Endothelial cell of umbilical vein (primary cell): Measurements from ENCODE around the gene SELENOO. TPM values are rescaled to one million over a fixed set of nuclear protein-coding genes. Genes with fewer than 3 reads are reported as not detected.

ENCODE experiments used
- BruUV-seq: library from RNA; stranded (reverse); fragments of 400-500 nt; replicated peaks from 2 replicates; lab custom pipeline; 2021; lab: Mats Ljungman, UMichigan
- CTCF ChIA-PET: fragments of 300-600, 350-600 bp; sonication (Branson Sonifier 250); formaldehyde crosslinking; loops from one replicate; lab custom pipeline; 2021; ENCODE audit warnings: antibody characterized with exemption, inconsistent platforms; lab: Charles Lee
- POLR2A ChIA-PET: fragments of 300-600, 350-600 bp; sonication (Branson Sonifier 250); formaldehyde crosslinking; loops from one replicate; lab custom pipeline; 2021; ENCODE audit warnings: antibody characterized with exemption, inconsistent platforms; lab: Charles Lee
- DNase-seq: peaks from one replicate; pipeline ENCODE4 v3.0.0-alpha.2; 2011; ENCODE audit warnings: low read depth, low spot score
- FAIRE-seq: peaks from 2 replicates; lab custom pipeline; 2011; peaks lifted over from hg19 to GRCh38; lab: Jason Lieb, UNC
- H2AFZ ChIP-seq: 2 replicates; pipeline ENCODE4 v1.6.0; 2012; ENCODE audit warnings: low read depth, low read length, control low read depth, inconsistent platforms
- H3K27ac ChIP-seq: 2 replicates; pipeline ENCODE4 v1.5.1; 2011; ENCODE audit warnings: low read depth, mild to moderate bottlenecking, control low read depth, low read length, moderate library complexity; ENCODE audit not compliant: insufficient read depth
- H3K27me3 ChIP-seq, 2 experiments: 2 replicates each; pipeline versions ENCODE4 v1.6.0 to v1.6.1; 2011; ENCODE audit warnings: low read length in 2 of 2, mixed read lengths in 1 of 2; ENCODE audit not compliant: control insufficient read depth in 2 of 2, insufficient read depth in 2 of 2
- H3K36me3 ChIP-seq, 2 experiments: 2 replicates in 1 of 2; 3 replicates in 1 of 2; pipeline ENCODE4 v1.5.1; 2011; ENCODE audit warnings: low read length in 2 of 2, mild to moderate bottlenecking in 1 of 2, moderate library complexity in 1 of 2; ENCODE audit not compliant: control insufficient read depth in 2 of 2, insufficient read depth in 2 of 2; ENCODE audit errors: extremely low read depth in 1 of 2
- H3K4me1 ChIP-seq: 3 replicates; pipeline ENCODE4 v1.5.1; 2011; ENCODE audit warnings: mild to moderate bottlenecking, low read length; ENCODE audit not compliant: control insufficient read depth, insufficient read depth; ENCODE audit errors: extremely low read depth
- H3K4me2 ChIP-seq: 2 replicates; pipeline ENCODE4 v1.6.1; 2011; ENCODE audit warnings: low read length, control low read depth, mixed read lengths; ENCODE audit not compliant: insufficient read depth
- H3K4me3 ChIP-seq, 3 experiments: fragments of 200-600 bp in 1 of 3; sonication (generic), shearing (Covaris generic) in 1 of 3; replicated peaks in 1 of 3; 2 replicates each; pipeline ENCODE4 v1.5.1; 2011 to 2016; ENCODE audit warnings: control low read depth in 3 of 3, low read length in 3 of 3, mild to moderate bottlenecking in 2 of 3, inconsistent platforms in 1 of 3, low read depth in 1 of 3, moderate library complexity in 1 of 3; ENCODE audit not compliant: insufficient read depth in 1 of 3
- H3K79me2 ChIP-seq: 2 replicates; pipeline ENCODE4 v1.6.0; 2012; ENCODE audit warnings: low read length, inconsistent platforms; ENCODE audit not compliant: control insufficient read depth, insufficient read depth
- H3K9ac ChIP-seq: replicated peaks from 2 replicates; pipeline ENCODE3; 2011; ENCODE audit warnings: low read length, control low read depth; ENCODE audit not compliant: insufficient read depth; ENCODE audit errors: extremely low read depth
- H3K9me1 ChIP-seq: replicated peaks from 3 replicates; pipeline ENCODE4 v1.6.0; 2011; ENCODE audit warnings: mild to moderate bottlenecking, low read length; ENCODE audit not compliant: control insufficient read depth, insufficient read depth; ENCODE audit errors: extremely low read depth
- H3K9me3 ChIP-seq: replicated peaks from 2 replicates; pipeline ENCODE4 v1.5.1; 2012; ENCODE audit warnings: low read length, inconsistent platforms; ENCODE audit not compliant: control insufficient read depth, insufficient read depth
- H4K20me1 ChIP-seq: replicated peaks from 2 replicates; pipeline ENCODE3; 2011; ENCODE audit warnings: mild to moderate bottlenecking, low read length; ENCODE audit not compliant: control insufficient read depth, insufficient read depth; ENCODE audit errors: extremely low read depth
- CTCF ChIP-seq, 2 donors: IDR thresholded peaks; 1 replicate in 1 of 2; 2 replicates in 1 of 2; pipeline ENCODE4 v1.5.1; 2011; ENCODE audit warnings: low read length in 2 of 2, mild to moderate bottlenecking in 2 of 2, moderate library complexity in 2 of 2, control low read depth in 1 of 2, inconsistent platforms in 1 of 2, low read depth in 1 of 2; ENCODE audit not compliant: insufficient read depth in 1 of 2; ENCODE audit errors: extremely low read depth in 1 of 2
- EZH2 ChIP-seq: IDR thresholded peaks from 2 replicates; pipeline ENCODE4 v1.6.1; 2012; ENCODE audit warnings: borderline replicate concordance, low read depth, mild to moderate bottlenecking, moderate library complexity, low read length, inconsistent platforms; ENCODE audit not compliant: severe bottlenecking
- FOS ChIP-seq: IDR thresholded peaks from 2 replicates; pipeline ENCODE4 v1.6.1; 2011; ENCODE audit warnings: mild to moderate bottlenecking, low read length, moderate library complexity, borderline replicate concordance; ENCODE audit not compliant: insufficient read depth
- GATA2 ChIP-seq: IDR thresholded peaks from 2 replicates; pipeline ENCODE4 v1.7.0; 2011; ENCODE audit warnings: low read depth, mild to moderate bottlenecking, moderate library complexity, mixed read lengths, low read length; ENCODE audit not compliant: insufficient read length, insufficient read depth
- JUN ChIP-seq: IDR thresholded peaks from 2 replicates; pipeline ENCODE4 v1.6.1; 2011; ENCODE audit warnings: borderline replicate concordance, low read depth; ENCODE audit not compliant: insufficient read length, insufficient read depth
- MAX ChIP-seq: IDR thresholded peaks from 2 replicates; pipeline ENCODE4 v1.6.1; 2011; ENCODE audit not compliant: insufficient read depth, insufficient read length
- MYC ChIP-seq: IDR thresholded peaks from one replicate; pipeline ENCODE4 v1.6.1; 2011; ENCODE audit warnings: mild to moderate bottlenecking, low read depth, low read length
- POLR2A ChIP-seq: IDR thresholded peaks from 2 replicates; pipeline ENCODE4 v1.6.1; 2012; ENCODE audit warnings: low read depth, mild to moderate bottlenecking, control low read depth, low read length
- POLR2AphosphoS5 ChIP-seq: IDR thresholded peaks from 2 replicates; pipeline ENCODE4 v1.6.1; 2012; ENCODE audit warnings: low read depth, mild to moderate bottlenecking, control low read depth, low read length, moderate library complexity; ENCODE audit not compliant: insufficient read depth
- dilution Hi-C: fragments of 300-500 bp; cut with MboI; formaldehyde crosslinking; loops from one replicate; pipeline ENCODE4 v1.15.0; 2019; ENCODE audit warnings: low sequenced_read_pairs; ENCODE audit not compliant: extremely low pct_ligation_motif_present
- intact Hi-C: fragments of 100-400 bp; cut with micrococcal nuclease; formaldehyde crosslinking; loops from one replicate; pipeline ENCODE4 v1.10.0; 2022
- polyA plus RNA-seq, 4 experiments: library from polyadenylated mRNA; depleted of rRNA in 3 of 4; stranded (reverse) in 3 of 4; unstranded in 1 of 4; fragments of >200 nt; gene quantifications; 2 replicates each; pipeline versions ENCODE4 v1.2.1 to v1.2.3, GENCODE V29; 2011 to 2012; ENCODE audit warnings: missing spikeins in 1 of 4
- total RNA-seq: library from RNA; stranded (reverse); gene quantifications from 2 replicates; pipeline ENCODE4 v1.2.3, GENCODE V29; 2021

SELENOO gene
- total and polyA plus RNA-seq, 2 donors (not counting 3 experiments of a cell fraction or from before 2014, with no cell fraction given), result 24.1 to 37.5 TPM

DNA sequence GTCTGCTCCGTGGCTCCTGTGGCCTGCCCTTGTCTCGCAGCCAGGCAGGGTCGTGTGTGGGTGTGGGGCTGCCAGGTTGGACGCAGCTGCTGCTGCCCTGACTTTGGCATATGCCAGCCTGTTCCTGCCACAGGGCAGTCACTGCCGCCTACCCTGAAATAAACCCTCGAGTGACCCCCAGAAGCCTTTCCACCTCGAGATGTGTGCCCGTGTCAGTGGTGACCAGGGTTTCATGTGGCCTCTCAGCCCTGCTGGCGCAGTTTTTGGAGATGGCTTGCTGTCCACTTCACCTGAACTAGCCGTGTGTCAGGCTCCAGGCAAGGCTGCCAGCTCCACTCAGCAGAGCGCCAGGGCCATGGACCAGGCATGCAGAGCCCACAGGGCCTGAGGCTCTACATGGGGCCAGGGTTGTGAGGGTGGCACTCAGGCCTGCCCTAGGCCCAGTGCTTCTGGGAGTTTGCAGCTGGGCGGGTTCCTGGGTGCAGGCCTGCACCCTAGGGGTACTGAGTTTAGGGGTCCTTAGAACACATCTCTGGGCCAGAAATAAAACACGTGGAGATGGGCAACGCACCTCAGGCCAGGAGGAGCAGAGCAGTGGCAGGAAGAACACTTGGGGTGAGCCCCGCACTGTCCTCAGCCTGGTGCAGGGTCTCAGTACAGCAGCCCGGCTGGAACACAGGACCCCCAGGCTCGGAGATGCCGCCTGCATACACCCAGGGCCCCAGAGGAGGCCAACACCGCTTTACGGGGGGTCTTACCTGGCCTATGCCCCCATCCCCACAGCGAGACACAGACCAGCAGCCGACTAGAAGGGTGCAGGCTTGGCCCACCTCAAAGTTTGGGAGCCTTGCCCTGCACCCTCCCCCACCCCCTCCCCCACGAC is 39.1 kb upstream of the SELENOO start:
- H3K9me1 ChIP-seq, result no peaks in the 10 kb centered on the region
- FAIRE-seq (no peak), DNase-seq (no peak)
- CTCF ChIA-PET, result no interaction called here
- H4K20me1 ChIP-seq, result no peaks in the 10 kb centered on the region
- no peaks in the 10 kb centered on the region for H3K4me1 ChIP-seq
- H2AFZ ChIP-seq, result no peak overlapping the region
- no peak overlapping the region for H3K4me3 ChIP-seq
- H3K9ac ChIP-seq, result no peak overlapping the region
- H3K36me3 ChIP-seq, result peaks cover 14 to 30% of the 10 kb centered on the region in 2 experiments
- no peak overlapping the region for H3K4me2 ChIP-seq
- dilution Hi-C loops (no loop called here), intact Hi-C loops (no loop called here)
- TF ChIP-seq POLR2A, result no peak
- no peak for TF ChIP-seq JUN
- no peak for TF ChIP-seq FOS
- no peak for TF ChIP-seq GATA2
- TF ChIP-seq MYC, result no peak
- no peak for TF ChIP-seq POLR2AphosphoS5
- TF ChIP-seq EZH2, result no peak
- TF ChIP-seq CTCF (IDR thresholded peaks at IDR 0.05; ENCODE audit: extremely low read depth in 1 of 2, insufficient read depth in 1 of 2, low read depth in 1 of 2, low read length in 2 of 2), result no peak
- TF ChIP-seq MAX, result no peak
- no TSS peak for BruUV-seq
- H3K27ac ChIP-seq, result no peak overlapping the region
- POLR2A ChIA-PET, result interaction anchor here (0.9 kb wide), 1 partner anchor 9 kb away, joined by 3 read pairs; the partner anchor contains the start of gene PANX2
- H3K79me2 ChIP-seq, result no peaks in the 10 kb centered on the region
- no peaks in the 10 kb centered on the region for H3K9me3 ChIP-seq
- no peaks in the 10 kb centered on the region for H3K27me3 ChIP-seq
